SK-N-SH (cell line): ENCODE results near the gene SLC44A2. TPM values are rescaled to one million over a fixed set of nuclear protein-coding genes. Genes with fewer than 3 reads are reported as not detected.
A peak's percentile ranks its signal among the peaks of the same experiment; 100 is the strongest.

Source experiments
- CTCF ChIA-PET: fragments of 300-600, 350-600 bp; formaldehyde crosslinking; extraction: SDS; loops from one replicate; lab custom pipeline; 2021; lab: Yijun Ruan, JAX
- POLR2A ChIA-PET: fragments of 350-600 bp; sonication (Branson Sonifier 250); formaldehyde crosslinking; extraction: SDS; loops from one replicate; lab custom pipeline; 2020; ENCODE audit warnings: antibody characterized with exemption, inconsistent platforms; lab: Yijun Ruan, JAX
- DNase-seq: peaks from one replicate; pipeline ENCODE4 v3.0.0; 2012
- H2AFZ ChIP-seq: fragments of 200-600 bp; sonication (generic); 2 replicates; pipeline ENCODE4 v1.8.1; 2016; ENCODE audit warnings: antibody characterized with exemption, mild to moderate bottlenecking, low read depth
- H3F3A ChIP-seq: fragments of 200-600 bp; sonication (generic); replicated peaks from 2 replicates; pipeline ENCODE3; 2016; ENCODE audit warnings: antibody characterized with exemption, mild to moderate bottlenecking; ENCODE audit not compliant: insufficient read depth
- H3K27ac ChIP-seq, 2 experiments: fragments of 200-500 bp in 1 of 2; fragments of 200-600 bp in 1 of 2; sonication (Bioruptor generic) in 1 of 2; sonication (generic), shearing (Covaris generic) in 1 of 2; 2 replicates each; pipeline versions ENCODE4 v1.5.1 to v1.6.1; 2014 to 2016; ENCODE audit warnings: low read depth in 2 of 2, inconsistent platforms in 1 of 2, low read length in 1 of 2, mild to moderate bottlenecking in 1 of 2, mixed read lengths in 1 of 2
- H3K27me3 ChIP-seq: fragments of 200-600 bp; sonication (generic), shearing (Covaris generic); 2 replicates; pipeline ENCODE4 v1.6.1; 2016; ENCODE audit warnings: mixed run types; ENCODE audit not compliant: insufficient read depth
- H3K36me3 ChIP-seq, 2 experiments: fragments of 200-500 bp in 1 of 2; fragments of 200-600 bp in 1 of 2; sonication (Bioruptor generic) in 1 of 2; sonication (generic) in 1 of 2; replicated peaks in 1 of 2; 2 replicates each; pipeline versions ENCODE3 to v1.5.1; 2014 to 2016; ENCODE audit warnings: low read length in 1 of 2, mild to moderate bottlenecking in 1 of 2; ENCODE audit not compliant: insufficient read depth in 2 of 2, control insufficient read depth in 1 of 2
- H3K4me1 ChIP-seq, 2 experiments: fragments of 200-500 bp in 1 of 2; fragments of 200-600 bp in 1 of 2; sonication (Bioruptor generic) in 1 of 2; sonication (generic), shearing (Covaris generic) in 1 of 2; 2 replicates each; pipeline versions ENCODE4 v1.5.1 to v1.6.1; 2014 to 2016; ENCODE audit warnings: low read depth in 1 of 2, low read length in 1 of 2, mixed run types in 1 of 2; ENCODE audit not compliant: insufficient read depth in 2 of 2, control insufficient read depth in 1 of 2
- H3K4me2 ChIP-seq: fragments of 200-600 bp; sonication (generic), shearing (Covaris generic); 2 replicates; pipeline ENCODE4 v1.6.1; 2017; ENCODE audit warnings: mixed run types
- H3K4me3 ChIP-seq, 2 experiments: fragments of 200-500 bp in 1 of 2; fragments of 200-600 bp in 1 of 2; sonication (Bioruptor generic) in 1 of 2; sonication (generic), shearing (Covaris generic) in 1 of 2; 2 replicates each; pipeline versions ENCODE4 v1.5.1 to v1.8.1; 2014 to 2016; ENCODE audit warnings: low read depth in 2 of 2, inconsistent platforms in 1 of 2, low read length in 1 of 2, mild to moderate bottlenecking in 1 of 2, mixed read lengths in 1 of 2, moderate library complexity in 1 of 2
- H3K79me2 ChIP-seq: fragments of 200-600 bp; sonication (generic); 2 replicates; pipeline ENCODE4 v1.8.1; 2017; ENCODE audit warnings: mild to moderate bottlenecking; ENCODE audit not compliant: insufficient read depth
- H3K9ac ChIP-seq: fragments of 200-600 bp; sonication (generic); 2 replicates; pipeline ENCODE4 v1.6.1; 2017; ENCODE audit warnings: mixed run types
- H3K9me2 ChIP-seq: fragments of 200-600 bp; sonication (generic); 2 replicates; pipeline ENCODE4 v1.6.1; 2017; ENCODE audit warnings: mixed run types
- H3K9me3 ChIP-seq: fragments of 200-600 bp; sonication (generic); 2 replicates; pipeline ENCODE4 v1.6.1; 2017; ENCODE audit warnings: mixed run types, mild to moderate bottlenecking, moderate library complexity
- H4K20me1 ChIP-seq: fragments of 200-600 bp; sonication (generic); 2 replicates; pipeline ENCODE4 v1.6.1; 2017; ENCODE audit warnings: mild to moderate bottlenecking, mixed run types; ENCODE audit not compliant: insufficient read depth
- ELF1 ChIP-seq: IDR thresholded peaks from 2 replicates; pipeline ENCODE4 v1.4.0; 2012
- EP300 ChIP-seq, 2 experiments: IDR thresholded peaks; 2 replicates each; pipeline versions ENCODE4 v1.4.0 to v1.6.1; 2012; ENCODE audit warnings: borderline replicate concordance in 1 of 2, low read depth in 1 of 2, low read length in 1 of 2
- EZH2phosphoT487 ChIP-seq: fragments of 200-600 bp; sonication (generic); IDR thresholded peaks from 2 replicates; pipeline ENCODE4 v1.6.1; 2017; ENCODE audit warnings: low read depth, mixed run types, mild to moderate bottlenecking, antibody characterized with exemption, moderate library complexity, borderline replicate concordance
- FOSL2 ChIP-seq: IDR thresholded peaks from 2 replicates; pipeline ENCODE4 v1.4.0; 2012; ENCODE audit warnings: low read depth, mild to moderate bottlenecking, moderate library complexity, borderline replicate concordance
- GATA2 ChIP-seq: sonication (generic); formaldehyde crosslinking; IDR thresholded peaks from 2 replicates; pipeline ENCODE4 v1.5.0; 2020; ENCODE audit warnings: mild to moderate bottlenecking, missing genetic modification reagents
- JUND ChIP-seq: IDR thresholded peaks from 2 replicates; pipeline ENCODE4 v1.4.0; 2012
- MEF2A ChIP-seq: IDR thresholded peaks from 2 replicates; pipeline ENCODE4 v1.4.0; 2012; ENCODE audit warnings: low read depth, borderline replicate concordance
- NFIC ChIP-seq: IDR thresholded peaks from 2 replicates; pipeline ENCODE4 v1.4.0; 2012; ENCODE audit warnings: borderline replicate concordance
- NRF1 ChIP-seq: IDR thresholded peaks from 2 replicates; pipeline ENCODE4 v1.6.1; 2012; ENCODE audit warnings: low read depth, mild to moderate bottlenecking, low read length
- RFX5 ChIP-seq: IDR thresholded peaks from 2 replicates; pipeline ENCODE4 v1.6.1; 2012; ENCODE audit warnings: mild to moderate bottlenecking, improper control_type of control experiment, low read length
- RXRA ChIP-seq: IDR thresholded peaks from 2 replicates; pipeline ENCODE4 v1.4.0; 2012; ENCODE audit warnings: low read depth, mild to moderate bottlenecking, borderline replicate concordance
- SIN3A ChIP-seq: IDR thresholded peaks from 2 replicates; pipeline ENCODE4 v1.6.1; 2012; ENCODE audit warnings: low read depth, mild to moderate bottlenecking, low read length, moderate library complexity, borderline replicate concordance
- SMC3 ChIP-seq: IDR thresholded peaks from 2 replicates; pipeline ENCODE4 v1.6.1; 2012; ENCODE audit warnings: low read depth, low read length, improper control_type of control experiment
- TCF12 ChIP-seq: IDR thresholded peaks from 2 replicates; pipeline ENCODE4 v1.4.0; 2012
- TEAD4 ChIP-seq: IDR thresholded peaks from 2 replicates; pipeline ENCODE4 v1.4.0; 2012; ENCODE audit warnings: mild to moderate bottlenecking, borderline replicate concordance; ENCODE audit not compliant: insufficient read depth
- YY1 ChIP-seq: IDR thresholded peaks from 2 replicates; pipeline ENCODE4 v1.4.0; 2012; ENCODE audit warnings: low read depth, mild to moderate bottlenecking
- WGBS: methylation state at CpG from one replicate; pipeline ENCODE4 v1.1.6; 2017; ENCODE audit warnings: low lambda C conversion rate; 5-methylcytosine and 5-hydroxymethylcytosine counted together
- polyA plus RNA-seq, 3 experiments: library from polyadenylated mRNA; depleted of rRNA; stranded (reverse); fragments of >200 nt; gene quantifications; 2 replicates each; pipeline ENCODE4 v1.2.3, GENCODE V29; 2012
- TF ChIP-seq, protein P1 (sequence below): IDR thresholded peaks from 2 replicates; pipeline ENCODE4 v1.4.0; 2012; ENCODE audit warnings: low read depth, borderline replicate concordance
- TF ChIP-seq, protein P2 (sequence below): IDR thresholded peaks from 2 replicates; pipeline ENCODE4 v1.6.1; 2012; ENCODE audit warnings: mild to moderate bottlenecking, low read depth, low read length, moderate library complexity
- TF ChIP-seq, protein P3 (sequence below): IDR thresholded peaks from 2 replicates; pipeline ENCODE4 v1.4.0; 2012; ENCODE audit warnings: low read depth
- TF ChIP-seq, protein P4 (sequence below): fragments of 200-600 bp; sonication (generic); IDR thresholded peaks from 2 replicates; pipeline ENCODE4 v1.6.1; 2017; ENCODE audit warnings: antibody characterized with exemption, mild to moderate bottlenecking, moderate library complexity

Gene SLC44A2
- polyA plus RNA-seq, 1 of the 3 experiments (the other 2 are of a cell fraction), result 61.4 TPM

DNA sequence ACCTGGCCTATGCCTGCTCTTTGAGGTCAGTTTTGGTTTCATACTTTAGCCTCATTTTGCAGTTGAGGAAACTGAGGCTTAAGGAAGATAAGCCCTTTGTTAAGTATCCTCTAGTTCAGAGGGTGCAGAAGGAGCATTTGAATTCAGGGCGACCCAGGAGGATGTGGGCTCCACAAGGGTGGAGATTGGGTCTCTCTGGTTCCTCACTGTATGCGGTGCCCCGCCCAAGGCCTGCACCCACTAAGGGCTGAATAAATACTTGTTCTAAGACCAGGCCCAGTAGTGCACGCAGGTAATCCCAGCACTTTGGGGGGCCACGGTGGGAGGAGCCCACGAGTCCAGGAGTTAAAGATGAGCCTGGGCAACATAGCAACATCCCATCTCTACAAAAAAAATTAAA is 768 bp upstream of the SLC44A2 start:
- ChIA-PET CTCF (interaction anchor here (0.9 to 1.5 kb wide), 4 partner anchors 13 to 44 kb away, joined by 3 to 6 read pairs (median 4); no protein-coding TSS in a partner anchor), POLR2A (interaction anchor here (0.6 kb wide), 1 partner anchor 753 kb away, joined by 3 read pairs; no protein-coding TSS in a partner anchor)
- Histone ChIP-seq H3K4me1 (peaks cover 0 to 3% of the 10 kb centered on the region in 2 experiments; a peak in 1 of 4 replicates), H3K9ac (peak overlapping the region; percentile 81; the same call in 1 of the 2 replicates), H3K4me2 (peak overlapping the region; percentile 94), H3K9me3 (no peaks in the 10 kb centered on the region), H3K4me3 (peak overlapping the region in 1 of 2 experiments; percentile 77; a peak in 2 of 4 replicates), H3K27me3 (no peaks in the 10 kb centered on the region), H3K27ac (no peak overlapping the region), H3K79me2 (peaks cover 63% of the 10 kb centered on the region), H4K20me1 (no peaks in the 10 kb centered on the region), H3F3A (no peaks in the 10 kb centered on the region), H3K9me2 (no peaks in the 10 kb centered on the region), H2AFZ (peak overlapping the region; percentile 83; the same call in 1 of the 2 replicates), H3K36me3 (peaks cover 4 to 15% of the 10 kb centered on the region in 2 experiments)
- TF ChIP-seq SIN3A, result no peak
- TF ChIP-seq, protein P1, sequence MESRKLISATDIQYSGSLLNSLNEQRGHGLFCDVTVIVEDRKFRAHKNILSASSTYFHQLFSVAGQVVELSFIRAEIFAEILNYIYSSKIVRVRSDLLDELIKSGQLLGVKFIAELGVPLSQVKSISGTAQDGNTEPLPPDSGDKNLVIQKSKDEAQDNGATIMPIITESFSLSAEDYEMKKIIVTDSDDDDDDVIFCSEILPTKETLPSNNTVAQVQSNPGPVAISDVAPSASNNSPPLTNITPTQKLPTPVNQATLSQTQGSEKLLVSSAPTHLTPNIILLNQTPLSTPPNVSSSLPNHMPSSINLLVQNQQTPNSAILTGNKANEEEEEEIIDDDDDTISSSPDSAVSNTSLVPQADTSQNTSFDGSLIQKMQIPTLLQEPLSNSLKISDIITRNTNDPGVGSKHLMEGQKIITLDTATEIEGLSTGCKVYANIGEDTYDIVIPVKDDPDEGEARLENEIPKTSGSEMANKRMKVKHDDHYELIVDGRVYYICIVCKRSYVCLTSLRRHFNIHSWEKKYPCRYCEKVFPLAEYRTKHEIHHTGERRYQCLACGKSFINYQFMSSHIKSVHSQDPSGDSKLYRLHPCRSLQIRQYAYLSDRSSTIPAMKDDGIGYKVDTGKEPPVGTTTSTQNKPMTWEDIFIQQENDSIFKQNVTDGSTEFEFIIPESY, result no peak
- TF ChIP-seq, protein P2, sequence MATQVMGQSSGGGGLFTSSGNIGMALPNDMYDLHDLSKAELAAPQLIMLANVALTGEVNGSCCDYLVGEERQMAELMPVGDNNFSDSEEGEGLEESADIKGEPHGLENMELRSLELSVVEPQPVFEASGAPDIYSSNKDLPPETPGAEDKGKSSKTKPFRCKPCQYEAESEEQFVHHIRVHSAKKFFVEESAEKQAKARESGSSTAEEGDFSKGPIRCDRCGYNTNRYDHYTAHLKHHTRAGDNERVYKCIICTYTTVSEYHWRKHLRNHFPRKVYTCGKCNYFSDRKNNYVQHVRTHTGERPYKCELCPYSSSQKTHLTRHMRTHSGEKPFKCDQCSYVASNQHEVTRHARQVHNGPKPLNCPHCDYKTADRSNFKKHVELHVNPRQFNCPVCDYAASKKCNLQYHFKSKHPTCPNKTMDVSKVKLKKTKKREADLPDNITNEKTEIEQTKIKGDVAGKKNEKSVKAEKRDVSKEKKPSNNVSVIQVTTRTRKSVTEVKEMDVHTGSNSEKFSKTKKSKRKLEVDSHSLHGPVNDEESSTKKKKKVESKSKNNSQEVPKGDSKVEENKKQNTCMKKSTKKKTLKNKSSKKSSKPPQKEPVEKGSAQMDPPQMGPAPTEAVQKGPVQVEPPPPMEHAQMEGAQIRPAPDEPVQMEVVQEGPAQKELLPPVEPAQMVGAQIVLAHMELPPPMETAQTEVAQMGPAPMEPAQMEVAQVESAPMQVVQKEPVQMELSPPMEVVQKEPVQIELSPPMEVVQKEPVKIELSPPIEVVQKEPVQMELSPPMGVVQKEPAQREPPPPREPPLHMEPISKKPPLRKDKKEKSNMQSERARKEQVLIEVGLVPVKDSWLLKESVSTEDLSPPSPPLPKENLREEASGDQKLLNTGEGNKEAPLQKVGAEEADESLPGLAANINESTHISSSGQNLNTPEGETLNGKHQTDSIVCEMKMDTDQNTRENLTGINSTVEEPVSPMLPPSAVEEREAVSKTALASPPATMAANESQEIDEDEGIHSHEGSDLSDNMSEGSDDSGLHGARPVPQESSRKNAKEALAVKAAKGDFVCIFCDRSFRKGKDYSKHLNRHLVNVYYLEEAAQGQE, result no peak
- no peak for TF ChIP-seq GATA2 (CRISPR knock-in tag)
- no peak for TF ChIP-seq NFIC
- TF ChIP-seq EZH2phosphoT487, result no peak
- TF ChIP-seq EP300 (IDR thresholded peaks at IDR 0.05; ENCODE audit: borderline replicate concordance in 1 of 2, low read depth in 1 of 2, low read length in 1 of 2), result no peak
- no peak for TF ChIP-seq MEF2A
- no peak for TF ChIP-seq SMC3
- no peak for TF ChIP-seq NRF1
- TF ChIP-seq, protein P3, sequence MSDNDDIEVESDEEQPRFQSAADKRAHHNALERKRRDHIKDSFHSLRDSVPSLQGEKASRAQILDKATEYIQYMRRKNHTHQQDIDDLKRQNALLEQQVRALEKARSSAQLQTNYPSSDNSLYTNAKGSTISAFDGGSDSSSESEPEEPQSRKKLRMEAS, result no peak
- TF ChIP-seq RFX5, result no peak
- TF ChIP-seq RXRA, result no peak
- TF ChIP-seq JUND, result no peak
- TF ChIP-seq, protein P4, sequence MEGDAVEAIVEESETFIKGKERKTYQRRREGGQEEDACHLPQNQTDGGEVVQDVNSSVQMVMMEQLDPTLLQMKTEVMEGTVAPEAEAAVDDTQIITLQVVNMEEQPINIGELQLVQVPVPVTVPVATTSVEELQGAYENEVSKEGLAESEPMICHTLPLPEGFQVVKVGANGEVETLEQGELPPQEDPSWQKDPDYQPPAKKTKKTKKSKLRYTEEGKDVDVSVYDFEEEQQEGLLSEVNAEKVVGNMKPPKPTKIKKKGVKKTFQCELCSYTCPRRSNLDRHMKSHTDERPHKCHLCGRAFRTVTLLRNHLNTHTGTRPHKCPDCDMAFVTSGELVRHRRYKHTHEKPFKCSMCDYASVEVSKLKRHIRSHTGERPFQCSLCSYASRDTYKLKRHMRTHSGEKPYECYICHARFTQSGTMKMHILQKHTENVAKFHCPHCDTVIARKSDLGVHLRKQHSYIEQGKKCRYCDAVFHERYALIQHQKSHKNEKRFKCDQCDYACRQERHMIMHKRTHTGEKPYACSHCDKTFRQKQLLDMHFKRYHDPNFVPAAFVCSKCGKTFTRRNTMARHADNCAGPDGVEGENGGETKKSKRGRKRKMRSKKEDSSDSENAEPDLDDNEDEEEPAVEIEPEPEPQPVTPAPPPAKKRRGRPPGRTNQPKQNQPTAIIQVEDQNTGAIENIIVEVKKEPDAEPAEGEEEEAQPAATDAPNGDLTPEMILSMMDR, result no peak
- TF ChIP-seq YY1, result no peak
- TF ChIP-seq FOSL2, result no peak
- no peak for TF ChIP-seq TEAD4
- TF ChIP-seq ELF1, result no peak
- TF ChIP-seq TCF12, result no peak
- no peak for DNase-seq
- 98% methylated on average over 6 of the region's 6 CpGs for WGBS
